ENCODE measurements around the gene WWOX. TPM values are rescaled to one million over a fixed set of nuclear protein-coding genes. Genes with fewer than 3 reads are reported as not detected.

Gene WWOX
- total RNA-seq, 2 donors from 2014 or later: 30.0 to 35.4 TPM

DNA sequence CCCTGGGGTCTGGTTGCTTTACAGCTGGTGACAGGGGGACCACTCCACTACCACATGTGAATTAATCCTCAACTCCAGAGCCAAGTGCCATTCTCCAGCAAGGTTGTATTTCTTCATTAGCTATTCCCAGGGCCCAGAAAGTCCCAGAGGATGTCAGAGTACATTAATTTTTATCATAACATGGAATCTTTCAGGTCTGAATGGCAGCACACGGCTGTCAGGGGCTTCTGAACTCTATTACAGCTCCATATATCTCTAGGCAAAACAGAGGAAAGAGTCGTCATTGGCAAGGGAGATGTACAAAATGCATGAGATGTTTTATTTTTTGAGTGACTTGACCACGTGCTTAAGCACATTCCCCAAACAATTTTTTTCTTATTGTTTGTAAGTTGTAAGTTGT, 303.4 kb downstream of the WWOX start:
- no peak overlapping the region for H3K4me3 ChIP-seq (ENCODE audit: low read length)
- no peak for DNase-seq
- no peaks in the 10 kb centered on the region for H3K4me1 Mint-ChIP-seq
- H3K4me3 Mint-ChIP-seq: no peak overlapping the region
- no peaks in the 10 kb centered on the region for H3K27me3 Mint-ChIP-seq (ENCODE audit: insufficient read depth)
- 80 to 100% methylated on average over 1 of the region's 3 CpGs for WGBS, 2 experiments (ENCODE audit: insufficient coverage in 1 of 2, insufficient read length in 1 of 2)
- H3K36me3 ChIP-seq (ENCODE audit: control insufficient read depth, insufficient read depth, low read length): peaks cover 5% of the 10 kb centered on the region
- peaks cover 6% of the 10 kb centered on the region for H3K9me3 ChIP-seq (ENCODE audit: control insufficient read depth, low read length)
- H3K9ac ChIP-seq (ENCODE audit: extremely low read depth, low read length, poor library complexity, severe bottlenecking): no peak overlapping the region
- H3K27ac Mint-ChIP-seq: no peak overlapping the region
- TF ChIP-seq, protein P1, sequence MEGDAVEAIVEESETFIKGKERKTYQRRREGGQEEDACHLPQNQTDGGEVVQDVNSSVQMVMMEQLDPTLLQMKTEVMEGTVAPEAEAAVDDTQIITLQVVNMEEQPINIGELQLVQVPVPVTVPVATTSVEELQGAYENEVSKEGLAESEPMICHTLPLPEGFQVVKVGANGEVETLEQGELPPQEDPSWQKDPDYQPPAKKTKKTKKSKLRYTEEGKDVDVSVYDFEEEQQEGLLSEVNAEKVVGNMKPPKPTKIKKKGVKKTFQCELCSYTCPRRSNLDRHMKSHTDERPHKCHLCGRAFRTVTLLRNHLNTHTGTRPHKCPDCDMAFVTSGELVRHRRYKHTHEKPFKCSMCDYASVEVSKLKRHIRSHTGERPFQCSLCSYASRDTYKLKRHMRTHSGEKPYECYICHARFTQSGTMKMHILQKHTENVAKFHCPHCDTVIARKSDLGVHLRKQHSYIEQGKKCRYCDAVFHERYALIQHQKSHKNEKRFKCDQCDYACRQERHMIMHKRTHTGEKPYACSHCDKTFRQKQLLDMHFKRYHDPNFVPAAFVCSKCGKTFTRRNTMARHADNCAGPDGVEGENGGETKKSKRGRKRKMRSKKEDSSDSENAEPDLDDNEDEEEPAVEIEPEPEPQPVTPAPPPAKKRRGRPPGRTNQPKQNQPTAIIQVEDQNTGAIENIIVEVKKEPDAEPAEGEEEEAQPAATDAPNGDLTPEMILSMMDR (conservative IDR thresholded peaks at IDR 0.05): no peak
- H3K27ac ChIP-seq (ENCODE audit: low read depth, low read length): no peak overlapping the region
- peaks cover 7% of the 10 kb centered on the region for H3K9me3 Mint-ChIP-seq
- H3K27me3 ChIP-seq (ENCODE audit: control insufficient read depth, insufficient read depth, low read length, poor library complexity, severe bottlenecking): no peaks in the 10 kb centered on the region
- H3K4me1 ChIP-seq (ENCODE audit: control insufficient read depth, insufficient read depth, low read length): no peaks in the 10 kb centered on the region
- no peaks in the 10 kb centered on the region for H3K36me3 Mint-ChIP-seq (ENCODE audit: low read depth)

DNA sequence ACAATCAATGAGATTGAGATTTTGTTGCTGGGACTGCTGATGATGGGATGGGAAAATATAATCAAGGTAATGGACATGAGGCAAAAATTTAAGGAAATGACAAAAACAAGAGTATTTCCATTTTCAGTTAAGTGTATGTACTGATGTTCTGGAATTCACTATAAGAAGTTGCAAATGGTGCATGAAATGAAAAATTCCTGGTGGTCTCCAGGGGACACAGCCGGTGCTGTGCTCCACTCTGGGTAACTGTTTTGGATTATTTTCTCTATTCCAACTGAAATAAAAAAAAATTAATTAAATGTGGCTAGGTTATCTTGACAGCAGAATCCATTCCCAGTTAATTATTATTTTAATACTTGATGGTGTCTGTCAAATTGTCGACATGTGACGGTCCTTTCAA, 305.6 kb downstream of the WWOX start:
- Mint-ChIP-seq H3K27me3 (ENCODE audit: insufficient read depth) (no peaks in the 10 kb centered on the region), H3K36me3 (ENCODE audit: low read depth) (peaks cover 5% of the 10 kb centered on the region), H3K4me3 (no peak overlapping the region), H3K9me3 (peaks cover 26% of the 10 kb centered on the region), H3K4me1 (no peaks in the 10 kb centered on the region), H3K27ac (no peak overlapping the region)
- Histone ChIP-seq H3K9ac (ENCODE audit: extremely low read depth, low read length, poor library complexity, severe bottlenecking) (no peak overlapping the region), H3K27me3 (ENCODE audit: control insufficient read depth, insufficient read depth, low read length, poor library complexity, severe bottlenecking) (no peaks in the 10 kb centered on the region), H3K4me1 (ENCODE audit: control insufficient read depth, insufficient read depth, low read length) (no peaks in the 10 kb centered on the region), H3K4me3 (ENCODE audit: low read length) (no peak overlapping the region), H3K36me3 (ENCODE audit: control insufficient read depth, insufficient read depth, low read length) (peaks cover 14% of the 10 kb centered on the region), H3K9me3 (ENCODE audit: control insufficient read depth, low read length) (peaks cover 27% of the 10 kb centered on the region), H3K27ac (ENCODE audit: low read depth, low read length) (no peak overlapping the region)
- DNase-seq: no peak
- 86 to 100% methylated on average over 2 to 3 of the region's 3 CpGs for WGBS, 2 experiments (ENCODE audit: insufficient coverage in 1 of 2, insufficient read length in 1 of 2)
- TF ChIP-seq, protein P1 (conservative IDR thresholded peaks at IDR 0.05): no peak

DNA sequence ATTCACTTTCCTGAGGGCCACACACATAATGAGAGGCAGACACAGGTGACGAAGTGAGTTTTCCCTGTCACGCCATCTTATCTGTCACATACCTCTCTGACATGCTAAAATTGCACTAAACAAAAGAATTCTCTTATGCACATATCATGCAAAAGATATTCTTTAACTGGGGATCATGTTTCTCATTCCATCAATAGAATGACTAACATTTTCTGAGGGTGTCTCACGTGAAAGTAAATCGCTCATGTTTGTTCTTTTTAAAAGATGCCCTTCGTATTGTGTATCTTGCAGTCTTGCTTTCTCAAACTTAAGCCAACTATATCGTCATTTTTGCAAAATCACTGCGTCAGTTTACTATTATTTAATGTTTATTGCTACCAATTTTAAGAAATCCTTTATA, 306.4 kb downstream of the WWOX start:
- TF ChIP-seq, protein P1 (conservative IDR thresholded peaks at IDR 0.05): no peak
- 93 to 94% methylated on average over 3 to 7 of the region's 7 CpGs for WGBS, 2 experiments (ENCODE audit: insufficient coverage in 1 of 2, insufficient read length in 1 of 2)
- Mint-ChIP-seq H3K27ac (no peak overlapping the region), H3K36me3 (ENCODE audit: low read depth) (peaks cover 6% of the 10 kb centered on the region), H3K27me3 (ENCODE audit: insufficient read depth) (no peaks in the 10 kb centered on the region), H3K4me3 (no peak overlapping the region), H3K9me3 (peaks cover 30% of the 10 kb centered on the region), H3K4me1 (no peaks in the 10 kb centered on the region)
- peaks cover 14% of the 10 kb centered on the region for H3K36me3 ChIP-seq (ENCODE audit: control insufficient read depth, insufficient read depth, low read length)
- H3K4me3 ChIP-seq (ENCODE audit: low read length): no peak overlapping the region
- no peak overlapping the region for H3K27ac ChIP-seq (ENCODE audit: low read depth, low read length)
- peaks cover 32% of the 10 kb centered on the region for H3K9me3 ChIP-seq (ENCODE audit: control insufficient read depth, low read length)
- H3K4me1 ChIP-seq (ENCODE audit: control insufficient read depth, insufficient read depth, low read length): no peaks in the 10 kb centered on the region
- H3K27me3 ChIP-seq (ENCODE audit: control insufficient read depth, insufficient read depth, low read length, poor library complexity, severe bottlenecking): no peaks in the 10 kb centered on the region
- no peak overlapping the region for H3K9ac ChIP-seq (ENCODE audit: extremely low read depth, low read length, poor library complexity, severe bottlenecking)
- no peak for DNase-seq

All from endodermal cell (in vitro differentiated cells).